Measurements from ENCODE around the gene EYS.

The EYS gene

GRCh38 chr6:63677282-63677681, 2029.7 kb downstream of the EYS start:
- no peak for DNase-seq

DNA sequence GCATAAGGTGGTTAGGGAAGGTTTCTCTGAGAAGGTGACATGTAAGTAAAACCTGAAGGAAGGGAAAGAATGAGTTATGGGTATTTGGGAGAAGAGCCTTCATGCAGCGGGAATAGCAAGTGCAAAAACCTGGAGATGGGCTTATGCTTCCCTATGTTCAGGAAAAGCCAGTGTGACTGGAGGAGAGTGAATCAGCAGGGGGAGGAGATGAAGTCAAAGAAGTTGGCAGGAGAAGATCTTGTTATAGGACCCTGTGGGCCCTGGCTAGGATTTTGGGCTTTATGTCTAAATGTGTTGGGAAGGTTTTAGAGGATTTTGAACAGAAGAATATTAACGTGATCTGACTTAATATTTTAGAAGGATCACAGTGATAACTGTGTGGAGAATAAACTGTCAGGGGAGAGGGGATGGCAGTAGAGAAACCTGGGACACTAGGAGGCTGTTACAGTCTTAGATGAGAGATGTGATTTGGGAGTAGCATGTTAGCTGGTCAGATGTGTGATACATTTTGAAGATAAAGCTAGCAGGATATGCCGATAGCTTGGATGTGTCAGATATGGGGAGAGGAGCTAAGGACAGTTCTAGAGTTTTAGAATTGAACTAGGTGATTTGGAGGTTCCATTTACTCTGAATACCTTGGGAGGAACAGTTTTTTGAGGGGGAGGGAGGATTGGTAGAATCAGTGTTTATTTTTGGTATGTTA, 2030.5 kb downstream of the EYS start:
- no peak for DNase-seq

DNA sequence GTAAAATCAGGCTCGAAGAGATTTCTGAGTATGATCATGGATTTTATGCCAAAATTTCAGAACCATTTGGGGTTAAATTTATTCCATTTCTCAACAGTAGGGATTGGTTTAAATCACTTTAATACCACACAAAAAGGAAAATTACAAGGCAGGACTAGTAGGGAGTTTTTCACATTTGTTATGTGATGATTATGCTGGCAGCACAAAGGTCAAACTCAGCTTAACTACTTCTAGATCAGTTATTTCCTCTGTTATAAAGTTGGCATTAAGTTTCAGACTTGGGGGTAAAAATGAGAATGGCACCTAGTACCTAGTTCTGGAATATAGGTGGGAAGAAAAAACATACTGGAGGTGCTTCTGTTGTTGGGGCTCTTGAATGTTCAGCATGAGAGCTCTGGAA, 2031.9 kb downstream of the EYS start:
- DNase-seq: no peak

DNA sequence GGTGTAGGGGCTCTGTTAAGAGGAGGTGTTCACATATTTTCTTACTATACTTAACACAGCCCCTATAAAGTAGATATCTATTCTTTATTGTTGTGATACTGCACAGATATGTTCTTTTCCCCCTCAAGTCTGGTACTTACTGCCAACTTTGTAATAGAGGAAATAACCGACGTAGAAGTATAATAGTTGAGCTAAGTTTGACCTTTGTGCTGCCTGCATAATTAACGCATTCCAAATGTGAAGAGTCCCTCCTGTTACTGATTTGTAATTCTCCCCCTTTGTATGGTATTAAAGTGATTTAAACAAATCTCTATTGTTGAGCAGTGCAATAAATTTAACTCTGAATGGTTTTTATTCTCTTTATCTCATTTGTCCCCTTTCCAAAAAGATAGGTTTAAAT, 2032.4 kb downstream of the EYS start:
- no peak for DNase-seq

GRCh38 chr6:63673692-63674091, 2033.3 kb downstream of the EYS start:
- no peak for DNase-seq

- DNase-seq: no peak
Measured at GRCh38 chr6:63672582-63673129, 2034.4 kb downstream of the EYS start.

GRCh38 chr6:63671098-63671754, 2035.8 kb downstream of the EYS start:
- no peak for DNase-seq
